Lower lobe of right lung (tissue), 2 donors: Measurements from ENCODE around the gene TRAM2. TPM values are rescaled to one million over a fixed set of nuclear protein-coding genes. Genes with fewer than 3 reads are reported as not detected.

Experiments
- ATAC-seq, 2 donors: fragments of 200-7000 bp; cut with Tn5 transposase; one replicate each; pipeline ENCODE4 v1.9.1; 2020 to 2022; ENCODE audit warnings: mild to moderate bottlenecking in 2 of 2, moderate library complexity in 2 of 2
- DNase-seq: peaks from one replicate; pipeline ENCODE4 v3.0.0-alpha.2; 2020
- H3K27ac ChIP-seq: fragments of 200-600 bp; one replicate; pipeline ENCODE4 v1.8.0; 2022
- H3K27me3 ChIP-seq: fragments of 200-600 bp; one replicate; pipeline ENCODE4 v1.8.0; 2022; ENCODE audit warnings: low read depth
- H3K36me3 ChIP-seq: fragments of 200-600 bp; one replicate; pipeline ENCODE4 v1.8.0; 2022; ENCODE audit warnings: mild to moderate bottlenecking
- H3K4me1 ChIP-seq: fragments of 200-600 bp; one replicate; pipeline ENCODE4 v1.8.0; 2022
- H3K4me3 ChIP-seq: fragments of 200-600 bp; one replicate; pipeline ENCODE4 v1.8.0; 2022; ENCODE audit warnings: mild to moderate bottlenecking
- H3K9me3 ChIP-seq: fragments of 200-600 bp; one replicate; pipeline ENCODE4 v1.8.0; 2022
- intact Hi-C: fragments of 100-400 bp; cut with DNase I; formaldehyde crosslinking; loops from one replicate; pipeline ENCODE4 v1.11.0; 2022
- total RNA-seq: library from RNA; stranded (reverse); fragmentation: NEBNext Ultra II Directional; extraction: Animal tissue kit (Norgen Biotek cat#: 25700); gene quantifications from one replicate; pipeline ENCODE4 v1.2.1, GENCODE V29; 2021
- TF ChIP-seq, protein P1 (sequence below): fragments of 200-600 bp; IDR thresholded peaks from one replicate; pipeline ENCODE4 v1.8.0; 2022; ENCODE audit warnings: antibody characterized with exemption, mild to moderate bottlenecking
- donor health status: DM: no; HTN: yes; CAD: no; lungs with severe emphysema.

TRAM2 gene
- total RNA-seq, 1 donor from 2014 or later: 21.9 TPM

DNA sequence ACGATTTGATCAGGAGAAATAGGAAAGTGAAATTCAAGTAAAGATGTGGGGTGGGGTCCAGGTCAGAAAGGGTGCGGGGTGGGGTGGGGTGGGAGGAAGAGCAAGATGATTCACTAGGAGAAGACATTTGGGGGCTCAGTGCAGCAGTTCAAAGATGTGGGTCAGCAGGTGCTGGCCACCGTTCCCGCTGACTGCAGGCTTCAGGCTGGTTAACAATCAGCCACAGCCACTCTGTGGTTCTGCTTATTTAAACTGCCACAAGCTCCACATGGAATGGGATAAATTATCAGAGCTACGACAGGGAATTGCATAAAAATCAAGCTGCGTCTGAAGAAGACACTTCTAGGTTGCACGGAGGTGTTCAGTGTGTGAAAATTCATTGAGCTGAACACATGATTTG, 49.4 kb downstream of the TRAM2 start:
- Histone ChIP-seq H3K36me3 (no peaks in the 10 kb centered on the region), H3K27me3 (no peaks in the 10 kb centered on the region), H3K4me3 (no peak overlapping the region), H3K4me1 (peaks cover 16% of the 10 kb centered on the region), H3K27ac (no peak overlapping the region), H3K9me3 (no peaks in the 10 kb centered on the region)
- TF ChIP-seq, protein P1, sequence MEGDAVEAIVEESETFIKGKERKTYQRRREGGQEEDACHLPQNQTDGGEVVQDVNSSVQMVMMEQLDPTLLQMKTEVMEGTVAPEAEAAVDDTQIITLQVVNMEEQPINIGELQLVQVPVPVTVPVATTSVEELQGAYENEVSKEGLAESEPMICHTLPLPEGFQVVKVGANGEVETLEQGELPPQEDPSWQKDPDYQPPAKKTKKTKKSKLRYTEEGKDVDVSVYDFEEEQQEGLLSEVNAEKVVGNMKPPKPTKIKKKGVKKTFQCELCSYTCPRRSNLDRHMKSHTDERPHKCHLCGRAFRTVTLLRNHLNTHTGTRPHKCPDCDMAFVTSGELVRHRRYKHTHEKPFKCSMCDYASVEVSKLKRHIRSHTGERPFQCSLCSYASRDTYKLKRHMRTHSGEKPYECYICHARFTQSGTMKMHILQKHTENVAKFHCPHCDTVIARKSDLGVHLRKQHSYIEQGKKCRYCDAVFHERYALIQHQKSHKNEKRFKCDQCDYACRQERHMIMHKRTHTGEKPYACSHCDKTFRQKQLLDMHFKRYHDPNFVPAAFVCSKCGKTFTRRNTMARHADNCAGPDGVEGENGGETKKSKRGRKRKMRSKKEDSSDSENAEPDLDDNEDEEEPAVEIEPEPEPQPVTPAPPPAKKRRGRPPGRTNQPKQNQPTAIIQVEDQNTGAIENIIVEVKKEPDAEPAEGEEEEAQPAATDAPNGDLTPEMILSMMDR: no peak
- no peak for DNase-seq
- intact Hi-C loops: no loop called here
- no peak for ATAC-seq

DNA sequence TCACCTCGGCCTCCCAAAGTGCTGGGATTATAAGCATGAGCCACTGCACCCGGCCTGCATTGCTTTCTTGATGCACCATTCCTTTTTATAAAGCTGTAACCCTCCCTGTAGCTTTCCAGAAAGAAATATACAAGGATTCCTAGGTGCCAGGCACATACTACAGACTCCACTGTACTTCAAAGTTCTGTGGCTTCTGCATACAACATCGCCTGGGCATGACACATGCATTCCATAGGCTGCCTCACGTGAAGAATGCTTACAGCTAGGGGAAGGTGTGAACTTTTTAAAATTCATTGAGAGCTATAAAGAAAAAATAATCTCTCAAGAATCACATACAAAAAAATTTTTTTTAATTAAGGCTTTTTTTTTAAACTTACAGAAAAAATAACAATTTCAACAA, 50.2 kb downstream of the TRAM2 start:
- TF ChIP-seq, protein P1: no peak
- Histone ChIP-seq H3K27ac (no peak overlapping the region), H3K4me1 (peaks cover 21% of the 10 kb centered on the region), H3K9me3 (no peaks in the 10 kb centered on the region), H3K4me3 (no peak overlapping the region), H3K36me3 (no peaks in the 10 kb centered on the region), H3K27me3 (no peaks in the 10 kb centered on the region)
- intact Hi-C loops: no loop called here
- DNase-seq: no peak
- ATAC-seq: no peak

DNA sequence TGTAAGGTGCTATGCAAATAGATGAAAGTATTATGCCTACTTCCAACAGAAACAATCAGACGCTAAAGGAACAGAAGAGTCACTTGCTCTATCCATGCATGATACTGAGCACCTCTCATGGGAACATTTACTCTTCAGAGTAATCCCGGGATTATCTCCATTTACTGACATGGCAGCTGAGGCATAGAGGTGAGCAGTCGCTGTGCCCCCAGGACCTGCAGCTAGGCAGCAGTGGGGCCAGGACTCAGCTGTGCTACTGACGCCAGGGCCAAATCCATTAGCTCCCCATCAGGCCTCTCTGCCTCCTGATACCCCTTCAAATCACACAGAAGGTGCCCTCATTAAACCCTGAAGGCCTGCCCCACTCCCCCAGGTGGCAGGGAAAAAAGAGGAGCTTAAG, 51.9 kb downstream of the TRAM2 start:
- ATAC-seq: no peak
- intact Hi-C loops: no loop called here

DNA sequence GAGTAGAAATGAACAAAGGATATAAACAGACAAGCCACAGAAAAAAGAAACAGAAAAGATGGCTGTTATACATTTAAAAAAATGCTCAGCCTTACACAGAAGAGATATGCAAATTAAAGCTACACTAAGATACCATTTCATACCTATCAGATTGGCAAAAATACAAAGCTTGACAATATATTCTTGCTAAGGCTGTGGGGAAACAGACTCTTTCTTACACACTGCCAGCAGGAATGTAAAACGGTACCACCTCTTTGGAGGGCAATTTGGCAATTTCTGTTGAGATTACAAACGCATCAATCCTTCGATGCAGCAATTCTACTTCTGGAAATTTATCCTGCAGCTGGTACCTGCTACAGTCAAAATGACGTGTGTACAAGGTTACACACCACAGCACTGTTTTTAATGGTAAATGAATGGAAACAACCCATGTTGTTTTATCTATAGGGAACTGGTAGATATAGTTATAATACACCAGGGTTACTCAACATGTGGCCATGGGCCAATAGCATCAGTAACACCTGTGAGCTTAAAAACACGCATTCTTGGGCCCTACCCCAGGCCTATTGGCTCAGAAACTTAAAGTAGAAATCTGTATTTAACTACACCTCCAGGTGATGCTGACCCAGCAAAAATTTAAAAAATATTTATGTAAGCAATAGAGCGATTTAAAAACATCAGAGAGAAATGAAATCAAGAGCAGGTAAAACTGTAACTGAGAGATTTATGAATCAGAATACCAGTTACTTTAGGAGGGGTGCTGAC, 53.3 kb downstream of the TRAM2 start:
- no peak for DNase-seq
- Histone ChIP-seq H3K36me3 (no peaks in the 10 kb centered on the region), H3K27me3 (no peaks in the 10 kb centered on the region), H3K4me1 (peaks cover 27% of the 10 kb centered on the region), H3K27ac (no peak overlapping the region), H3K9me3 (no peaks in the 10 kb centered on the region), H3K4me3 (no peak overlapping the region)
- intact Hi-C loops: no loop called here
- no peak for ATAC-seq
- TF ChIP-seq, protein P1: no peak

More for the DNA sequence above, 51.9 kb downstream of the TRAM2 start:
- Histone ChIP-seq H3K36me3 (no peaks in the 10 kb centered on the region), H3K4me3 (no peak overlapping the region), H3K27me3 (no peaks in the 10 kb centered on the region), H3K27ac (no peak overlapping the region), H3K9me3 (no peaks in the 10 kb centered on the region), H3K4me1 (peaks cover 21% of the 10 kb centered on the region)
- DNase-seq: no peak
- TF ChIP-seq, protein P1: no peak

DNA sequence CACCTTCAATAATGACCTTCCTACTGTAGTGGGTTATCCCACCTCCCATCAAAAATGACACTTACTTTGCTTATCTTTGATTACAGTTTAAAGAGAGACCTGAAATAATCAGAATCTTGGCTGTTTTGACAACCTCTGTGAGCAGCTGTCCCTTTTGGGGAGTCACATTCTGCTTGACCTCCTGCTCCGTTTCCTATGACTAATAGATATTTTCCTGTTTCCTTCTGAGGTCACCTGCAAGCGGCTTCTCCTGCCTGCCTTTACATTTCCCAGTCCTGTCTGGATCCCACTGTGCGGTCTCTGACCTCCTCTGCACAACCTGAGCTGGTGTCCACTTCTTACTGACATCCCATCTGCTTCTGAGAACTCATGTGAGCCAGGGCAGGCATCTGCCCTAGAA, 54.2 kb downstream of the TRAM2 start:
- no peak for DNase-seq
- H3K9me3 ChIP-seq: no peaks in the 10 kb centered on the region
- TF ChIP-seq, protein P1: no peak
- no peak overlapping the region for H3K4me3 ChIP-seq
- intact Hi-C loops: no loop called here
- ATAC-seq: peak in 1 of 2 donors; percentile 28
- no peaks in the 10 kb centered on the region for H3K36me3 ChIP-seq
- H3K27ac ChIP-seq: peak overlapping the region; percentile 12
- H3K4me1 ChIP-seq: peaks cover 34% of the 10 kb centered on the region
- no peaks in the 10 kb centered on the region for H3K27me3 ChIP-seq
